Sigmoid colon (tissue), 4 donors: Measurements from ENCODE around the gene CTSO.

Source experiments
- EP300 ChIP-seq, 4 donors: sonication (generic); formaldehyde crosslinking; IDR thresholded peaks; one replicate each; pipeline ENCODE4 v1.6.1; 2017; ENCODE audit warnings: antibody characterized with exemption in 4 of 4
- POLR2A ChIP-seq, 2 donors: fragments of 450-650 bp; IDR thresholded peaks; one replicate each; pipeline ENCODE4 v1.6.1; 2016; ENCODE audit warnings: antibody characterized with exemption in 2 of 2, mild to moderate bottlenecking in 2 of 2, moderate library complexity in 2 of 2

- TF ChIP-seq POLR2A (IDR thresholded peaks at IDR 0.05) = no peak
- TF ChIP-seq EP300 (IDR thresholded peaks at IDR 0.05) = no peak
These were observed 18.4 kb upstream of the CTSO start for GRCh38 chr4:155972098-155972497.
